A673 (cell line): ENCODE data around the gene DPP9. TPM values are rescaled to one million over a fixed set of nuclear protein-coding genes. Genes with fewer than 3 reads are reported as not detected.

Experiments used
- BruUV-seq: library from RNA; stranded (reverse); fragments of 400-500 nt; replicated peaks from 2 replicates; lab custom pipeline; 2021; lab: Mats Ljungman, UMichigan
- CTCF ChIA-PET: fragments of 300-600 bp; sonication (Branson Sonifier 250); formaldehyde crosslinking; loops from one replicate; lab custom pipeline; 2022; ENCODE audit warnings: antibody characterized with exemption; lab: Charles Lee
- POLR2A ChIA-PET: fragments of 300-600 bp; sonication (Branson Sonifier 250); formaldehyde crosslinking; loops from one replicate; lab custom pipeline; 2022; ENCODE audit warnings: antibody characterized with exemption; ENCODE audit not compliant: low non-redundant PET; lab: Charles Lee
- DNase-seq: peaks from one replicate; pipeline ENCODE4 v3.0.0-alpha.2; 2015; ENCODE audit warnings: low spot score
- H3K27ac ChIP-seq: fragments of 200-600 bp; sonication (generic); 2 replicates; pipeline ENCODE4 v1.5.1; 2016; ENCODE audit warnings: mixed run types, low read depth, mild to moderate bottlenecking, mixed read lengths, antibody characterized with exemption, low read length; ENCODE audit not compliant: poor library complexity, severe bottlenecking
- H3K27me3 ChIP-seq: fragments of 200-600 bp; sonication (generic); replicated peaks from 2 replicates; pipeline ENCODE4 v1.6.1; 2017; ENCODE audit warnings: mixed run types, low read depth, mild to moderate bottlenecking, mixed read lengths, antibody characterized with exemption, low read length; ENCODE audit not compliant: insufficient read depth, poor library complexity
- H3K36me3 ChIP-seq: fragments of 200-600 bp; sonication (generic); 2 replicates; pipeline ENCODE4 v1.6.1; 2016; ENCODE audit warnings: mixed run types, mild to moderate bottlenecking, mixed read lengths, antibody characterized with exemption, low read length; ENCODE audit not compliant: insufficient read depth, poor library complexity, severe bottlenecking
- H3K4me1 ChIP-seq: fragments of 200-600 bp; sonication (generic); 2 replicates; pipeline ENCODE4 v1.6.1; 2017; ENCODE audit warnings: mixed run types, mild to moderate bottlenecking, mixed read lengths, antibody characterized with exemption, low read length; ENCODE audit not compliant: insufficient read depth, poor library complexity, severe bottlenecking
- H3K4me3 ChIP-seq: fragments of 200-600 bp; sonication (generic); 2 replicates; pipeline ENCODE4 v1.5.1; 2016; ENCODE audit warnings: low read depth, mixed run types, mild to moderate bottlenecking, mixed read lengths, low read length; ENCODE audit not compliant: poor library complexity, severe bottlenecking
- H3K9me3 ChIP-seq: fragments of 200-600 bp; sonication (generic); 2 replicates; pipeline ENCODE4 v1.6.1; 2016; ENCODE audit warnings: mixed run types, low read depth, mild to moderate bottlenecking, mixed read lengths, antibody characterized with exemption, low read length; ENCODE audit not compliant: poor library complexity, severe bottlenecking
- EZH2 ChIP-seq: fragments of 200-600 bp; sonication (generic); IDR thresholded peaks from 2 replicates; pipeline ENCODE4 v1.6.1; 2017; ENCODE audit warnings: borderline replicate concordance, low read depth, mild to moderate bottlenecking, mixed read lengths, antibody characterized with exemption, low read length; ENCODE audit not compliant: poor library complexity, severe bottlenecking
- intact Hi-C: fragments of 100-400 bp; cut with micrococcal nuclease; formaldehyde crosslinking; loops from one replicate; pipeline ENCODE4 v1.10.0; 2022; ENCODE audit not compliant: unreplicated experiment
- total RNA-seq: library from RNA; stranded (reverse); gene quantifications from 2 replicates; pipeline ENCODE4 v1.2.3, GENCODE V29; 2021
- TF ChIP-seq, protein P1 (sequence below): fragments of 300-800, 200-600 bp; sonication (generic); conservative IDR thresholded peaks from 2 replicates; pipeline ENCODE4 v1.5.1; 2017; ENCODE audit warnings: low read depth, mild to moderate bottlenecking, antibody characterized with exemption, low read length, moderate library complexity, mixed read lengths

Gene DPP9
- total RNA-seq, 1 experiment from 2014 or later, result 65.7 TPM

DNA sequence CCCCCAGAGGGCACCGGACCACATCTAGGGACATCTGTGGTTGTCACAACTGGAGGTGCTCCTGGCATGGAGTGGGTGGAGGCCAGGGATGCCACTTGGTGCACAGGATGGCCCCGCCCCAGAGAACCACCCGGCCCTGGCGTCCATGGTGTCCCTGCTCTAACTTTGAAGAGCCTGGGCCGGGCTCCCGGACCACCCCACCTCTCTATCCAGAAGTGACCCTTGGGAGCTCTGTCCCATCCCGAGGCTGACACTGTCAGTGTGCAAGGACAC is 30.6 kb downstream of the DPP9 start:
- CTCF ChIA-PET, result no interaction called here
- Histone ChIP-seq H3K9me3 (no peaks in the 10 kb centered on the region), H3K4me3 (no peak overlapping the region), H3K27me3 (no peaks in the 10 kb centered on the region), H3K27ac (no peak overlapping the region), H3K4me1 (no peaks in the 10 kb centered on the region), H3K36me3 (peaks cover 38% of the 10 kb centered on the region)
- TF ChIP-seq, protein P1, sequence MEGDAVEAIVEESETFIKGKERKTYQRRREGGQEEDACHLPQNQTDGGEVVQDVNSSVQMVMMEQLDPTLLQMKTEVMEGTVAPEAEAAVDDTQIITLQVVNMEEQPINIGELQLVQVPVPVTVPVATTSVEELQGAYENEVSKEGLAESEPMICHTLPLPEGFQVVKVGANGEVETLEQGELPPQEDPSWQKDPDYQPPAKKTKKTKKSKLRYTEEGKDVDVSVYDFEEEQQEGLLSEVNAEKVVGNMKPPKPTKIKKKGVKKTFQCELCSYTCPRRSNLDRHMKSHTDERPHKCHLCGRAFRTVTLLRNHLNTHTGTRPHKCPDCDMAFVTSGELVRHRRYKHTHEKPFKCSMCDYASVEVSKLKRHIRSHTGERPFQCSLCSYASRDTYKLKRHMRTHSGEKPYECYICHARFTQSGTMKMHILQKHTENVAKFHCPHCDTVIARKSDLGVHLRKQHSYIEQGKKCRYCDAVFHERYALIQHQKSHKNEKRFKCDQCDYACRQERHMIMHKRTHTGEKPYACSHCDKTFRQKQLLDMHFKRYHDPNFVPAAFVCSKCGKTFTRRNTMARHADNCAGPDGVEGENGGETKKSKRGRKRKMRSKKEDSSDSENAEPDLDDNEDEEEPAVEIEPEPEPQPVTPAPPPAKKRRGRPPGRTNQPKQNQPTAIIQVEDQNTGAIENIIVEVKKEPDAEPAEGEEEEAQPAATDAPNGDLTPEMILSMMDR, result no peak
- no peak for TF ChIP-seq EZH2
- no TSS peak for BruUV-seq
- intact Hi-C loops, result no loop called here
- no peak for DNase-seq
- POLR2A ChIA-PET, result no interaction called here

DNA sequence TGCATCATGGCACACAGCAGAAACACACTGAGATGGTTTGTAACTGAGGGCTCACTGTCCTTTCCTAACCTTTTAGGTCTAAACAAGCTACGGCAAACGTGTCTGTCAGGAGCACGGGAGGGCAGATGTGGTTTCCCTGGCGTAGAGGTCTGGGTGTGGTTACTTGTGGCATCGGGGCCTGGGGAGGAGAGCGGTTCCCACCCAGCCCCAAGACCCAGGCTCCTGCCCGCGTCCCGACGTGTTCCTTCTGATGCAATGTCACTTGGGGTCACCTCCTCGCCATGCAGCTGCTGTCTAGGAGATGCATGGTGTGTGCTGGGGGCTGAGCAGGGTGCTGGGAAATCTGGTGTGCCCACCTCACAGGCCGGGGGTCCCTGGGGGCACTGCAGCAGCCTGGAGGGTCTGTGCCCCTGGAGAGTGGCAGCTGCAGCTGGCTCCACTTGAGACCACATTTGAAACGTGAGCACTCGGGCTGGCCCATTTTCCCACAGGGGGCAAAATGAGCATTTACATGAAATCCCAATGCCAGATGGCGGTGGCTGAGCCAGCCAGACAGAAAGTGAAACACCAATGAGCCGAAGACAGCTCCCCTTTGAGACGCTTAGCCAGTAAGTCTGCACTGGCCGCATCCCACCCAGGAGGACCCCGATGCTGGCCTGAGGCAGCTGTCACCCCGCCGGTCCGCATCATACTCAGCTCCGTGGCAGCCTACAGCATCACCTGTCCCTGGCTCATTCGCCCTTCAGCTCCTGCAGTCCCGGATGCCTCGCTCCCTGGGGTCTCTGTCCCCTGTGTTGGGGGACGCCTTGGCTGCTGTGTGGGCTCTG is 31.2 kb downstream of the DPP9 start:
- ChIA-PET CTCF (no interaction called here), POLR2A (no interaction called here)
- Histone ChIP-seq H3K36me3 (peaks cover 40% of the 10 kb centered on the region), H3K4me1 (no peaks in the 10 kb centered on the region), H3K4me3 (no peak overlapping the region), H3K27ac (no peak overlapping the region), H3K27me3 (no peaks in the 10 kb centered on the region), H3K9me3 (no peaks in the 10 kb centered on the region)
- TF ChIP-seq, protein P1, result no peak
- no peak for TF ChIP-seq EZH2
- DNase-seq, result no peak
- intact Hi-C loops, result no loop called here
- no TSS peak for BruUV-seq

DNA sequence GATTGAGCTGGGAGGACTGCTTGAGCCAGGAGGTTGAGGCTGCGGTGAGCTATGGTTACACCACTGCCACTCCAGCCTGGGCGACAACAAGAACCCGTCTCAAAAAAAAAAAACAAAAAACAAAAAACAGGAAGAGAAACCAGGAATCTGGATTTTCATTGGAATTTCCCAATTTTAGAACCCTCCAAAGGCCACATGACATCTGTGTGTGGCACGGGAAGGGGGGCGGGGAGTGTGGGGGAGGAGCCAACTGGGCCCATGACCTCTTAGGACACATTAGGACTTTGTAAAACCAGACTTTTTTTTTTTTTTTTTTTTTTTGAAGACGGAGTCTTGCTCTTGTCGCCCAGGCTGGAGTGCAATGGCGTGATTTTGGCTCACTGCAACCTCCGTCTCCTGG is 32.3 kb downstream of the DPP9 start:
- no TSS peak for BruUV-seq
- Histone ChIP-seq H3K27ac (no peak overlapping the region), H3K4me3 (no peak overlapping the region), H3K4me1 (no peaks in the 10 kb centered on the region), H3K9me3 (no peaks in the 10 kb centered on the region), H3K27me3 (no peaks in the 10 kb centered on the region), H3K36me3 (peaks cover 40% of the 10 kb centered on the region)
- intact Hi-C loops, result no loop called here
- ChIA-PET CTCF (no interaction called here), POLR2A (no interaction called here)
- no peak for TF ChIP-seq EZH2
- TF ChIP-seq, protein P1, result no peak
- DNase-seq, result no peak
